Neural progenitor cell (in vitro differentiated cells): ENCODE measurements around the gene GSTO2.

Experiments
- CTCF ChIP-seq: fragments of 200-600 bp; sonication (generic); IDR thresholded peaks from 2 replicates; pipeline ENCODE4 v1.5.1; 2017; ENCODE audit warnings: antibody characterized with exemption, mild to moderate bottlenecking
- EZH2 ChIP-seq: fragments of 200-600 bp; sonication (generic); IDR thresholded peaks from 2 replicates; pipeline ENCODE4 v1.6.1; 2017; ENCODE audit warnings: antibody characterized with exemption, mild to moderate bottlenecking, moderate library complexity

DNA sequence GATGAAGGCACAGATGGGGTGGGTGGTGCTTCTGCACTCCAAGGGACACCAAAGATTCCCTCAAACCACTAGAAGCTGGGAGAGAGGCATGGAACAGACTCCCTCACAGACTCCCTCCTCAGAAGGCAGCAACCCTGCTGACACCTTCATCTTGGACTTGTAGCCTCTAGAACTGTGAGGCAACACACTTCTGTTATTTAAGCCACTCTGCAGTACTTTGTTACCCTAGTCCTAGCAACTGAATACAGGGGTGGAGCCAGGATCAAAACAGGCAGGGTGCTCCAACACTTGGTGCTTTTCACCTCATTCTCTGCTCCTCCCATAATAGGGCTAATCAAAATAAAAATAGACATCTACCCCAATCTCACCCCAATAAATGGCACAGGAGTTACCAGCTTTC, 16.6 kb upstream of the GSTO2 start:
- TF ChIP-seq CTCF (no peak), EZH2 (no peak)
